IMR-90 (cell line): ENCODE data around the gene KLHL8. TPM values are rescaled to one million over a fixed set of nuclear protein-coding genes. Genes with fewer than 3 reads are reported as not detected.

Experiments used
- ATAC-seq: fragments of 200-7000 bp; cut with Tn5 transposase; 2 replicates; pipeline ENCODE4 v1.9.1; 2020; ENCODE audit warnings: low read depth, mild to moderate bottlenecking, moderate library complexity
- BruUV-seq: library from RNA; stranded (reverse); fragments of 400-500 nt; replicated peaks from 2 replicates; lab custom pipeline; 2021; lab: Mats Ljungman, UMichigan
- CTCF ChIA-PET: fragments of 300-600 bp; formaldehyde crosslinking; extraction: SDS; loops from one replicate; lab custom pipeline; 2021; ENCODE audit warnings: antibody characterized with exemption; lab: Yijun Ruan, JAX
- POLR2A ChIA-PET: fragments of 300-600 bp; sonication (Branson Sonifier 250); formaldehyde crosslinking; loops from one replicate; lab custom pipeline; 2022; ENCODE audit warnings: antibody characterized with exemption; ENCODE audit not compliant: unreplicated experiment; lab: Charles Lee
- DNase-seq: peaks from one replicate; pipeline ENCODE4 v3.0.0; 2013
- H2AFZ ChIP-seq: replicated peaks from 2 replicates; pipeline ENCODE3; 2013; ENCODE audit warnings: low read length, mild to moderate bottlenecking; ENCODE audit not compliant: poor library complexity
- H2AK5ac ChIP-seq: 2 replicates; pipeline ENCODE4 v1.6.1; 2013; ENCODE audit warnings: low read depth, low read length, inconsistent platforms
- H2AK9ac ChIP-seq: replicated peaks from 2 replicates; pipeline ENCODE3; 2013; ENCODE audit warnings: mild to moderate bottlenecking, low read depth, low read length, moderate library complexity; ENCODE audit not compliant: poor library complexity
- H2BK120ac ChIP-seq: 2 replicates; pipeline ENCODE4 v1.6.1; 2013; ENCODE audit warnings: low read depth, low read length, inconsistent platforms
- H2BK15ac ChIP-seq: 3 replicates; pipeline ENCODE4 v1.6.1; 2013; ENCODE audit warnings: low read depth, low read length, inconsistent platforms
- H2BK20ac ChIP-seq: 2 replicates; pipeline ENCODE4 v1.6.1; 2013; ENCODE audit warnings: low read depth, mild to moderate bottlenecking, inconsistent platforms, low read length, moderate library complexity
- H2BK5ac ChIP-seq: 2 replicates; pipeline ENCODE4 v1.6.1; 2013; ENCODE audit warnings: mild to moderate bottlenecking, low read depth, low read length, inconsistent platforms; ENCODE audit not compliant: poor library complexity, severe bottlenecking
- H3K14ac ChIP-seq: replicated peaks from 2 replicates; pipeline ENCODE4 v1.6.1; 2013; ENCODE audit warnings: low read depth, low read length, inconsistent platforms
- H3K18ac ChIP-seq: 2 replicates; pipeline ENCODE4 v1.6.1; 2013; ENCODE audit warnings: low read depth, low read length, control low read depth
- H3K23ac ChIP-seq: 2 replicates; pipeline ENCODE4 v1.6.1; 2013; ENCODE audit warnings: low read depth, low read length, inconsistent platforms
- H3K27ac ChIP-seq: 2 replicates; pipeline ENCODE4 v1.5.1; 2013; ENCODE audit warnings: mild to moderate bottlenecking, control low read depth, low read length; ENCODE audit not compliant: insufficient read depth
- H3K27me3 ChIP-seq: 2 replicates; pipeline ENCODE4 v1.6.1; 2013; ENCODE audit warnings: low read length; ENCODE audit not compliant: control insufficient read depth, insufficient read depth
- H3K36me3 ChIP-seq: 2 replicates; pipeline ENCODE4 v1.6.1; 2013; ENCODE audit warnings: low read length, mixed read lengths; ENCODE audit not compliant: control insufficient read depth, insufficient read depth
- H3K4ac ChIP-seq: 2 replicates; pipeline ENCODE4 v1.6.1; 2013; ENCODE audit warnings: low read depth, low read length, inconsistent platforms
- H3K4me1 ChIP-seq: 2 replicates; pipeline ENCODE4 v1.6.1; 2013; ENCODE audit warnings: low read length, mixed read lengths; ENCODE audit not compliant: control insufficient read depth, insufficient read depth
- H3K4me2 ChIP-seq: 2 replicates; pipeline ENCODE4 v1.6.1; 2013; ENCODE audit warnings: low read depth, mild to moderate bottlenecking, control low read depth, low read length, moderate library complexity
- H3K4me3 ChIP-seq: 2 replicates; pipeline ENCODE4 v1.5.1; 2013; ENCODE audit warnings: low read depth, mild to moderate bottlenecking, control low read depth, low read length, moderate library complexity; ENCODE audit not compliant: insufficient read depth
- H3K56ac ChIP-seq: 2 replicates; pipeline ENCODE4 v1.6.1; 2013; ENCODE audit warnings: low read length, inconsistent platforms; ENCODE audit not compliant: insufficient read depth; ENCODE audit errors: extremely low read depth
- H3K79me1 ChIP-seq, 2 experiments: 2 replicates each; pipeline ENCODE4 v1.6.1; 2013; ENCODE audit warnings: low read length in 2 of 2, inconsistent platforms in 1 of 2, low read depth in 1 of 2
- H3K9ac ChIP-seq: 2 replicates; pipeline ENCODE4 v1.6.1; 2013; ENCODE audit warnings: low read depth, low read length, control low read depth
- H3K9me1 ChIP-seq: 2 replicates; pipeline ENCODE4 v1.6.1; 2013; ENCODE audit warnings: low read length, inconsistent platforms; ENCODE audit not compliant: insufficient read depth
- H3K9me3 ChIP-seq: 2 replicates; pipeline ENCODE4 v1.6.1; 2013; ENCODE audit warnings: low read length; ENCODE audit not compliant: control insufficient read depth, insufficient read depth
- H4K20me1 ChIP-seq: 2 replicates; pipeline ENCODE4 v1.6.1; 2013; ENCODE audit warnings: low read length, inconsistent platforms; ENCODE audit not compliant: insufficient read depth
- H4K5ac ChIP-seq: 2 replicates; pipeline ENCODE4 v1.6.1; 2013; ENCODE audit warnings: mild to moderate bottlenecking, low read depth, low read length, control low read depth
- H4K8ac ChIP-seq, 2 experiments: 2 replicates each; pipeline ENCODE4 v1.6.1; 2013; ENCODE audit warnings: low read depth in 2 of 2, low read length in 2 of 2, control low read depth in 1 of 2, inconsistent platforms in 1 of 2
- H4K91ac ChIP-seq: 2 replicates; pipeline ENCODE4 v1.6.1; 2013; ENCODE audit warnings: low read depth, low read length, inconsistent platforms; ENCODE audit not compliant: insufficient read depth
- BHLHE40 ChIP-seq: fragments of 150-350 bp; IDR thresholded peaks from 2 replicates; pipeline ENCODE4 v1.6.1; 2016; ENCODE audit warnings: mild to moderate bottlenecking, low read depth, low read length
- CEBPB ChIP-seq: IDR thresholded peaks from 2 replicates; pipeline ENCODE4 v1.6.1; 2012; ENCODE audit warnings: low read depth, low read length, improper control_type of control experiment
- CHD1 ChIP-seq: IDR thresholded peaks from 2 replicates; pipeline ENCODE4 v1.6.1; 2012; ENCODE audit warnings: low read depth, low read length, improper control_type of control experiment
- FOS ChIP-seq: fragments of 150-350 bp; IDR thresholded peaks from 2 replicates; pipeline ENCODE4 v1.6.1; 2016; ENCODE audit warnings: low read depth, low read length
- MAFK ChIP-seq: IDR thresholded peaks from 2 replicates; pipeline ENCODE4 v1.6.1; 2012; ENCODE audit warnings: low read depth, low read length, improper control_type of control experiment
- NFE2L2 ChIP-seq: fragments of 150-350 bp; IDR thresholded peaks from 2 replicates; pipeline ENCODE4 v1.6.1; 2016; ENCODE audit warnings: low read depth, mild to moderate bottlenecking, low read length
- POLR2A ChIP-seq: IDR thresholded peaks from 2 replicates; pipeline ENCODE4 v1.6.1; 2012; ENCODE audit warnings: mild to moderate bottlenecking, low read depth, low read length
- RCOR1 ChIP-seq: IDR thresholded peaks from 2 replicates; pipeline ENCODE4 v1.6.1; 2012; ENCODE audit warnings: mild to moderate bottlenecking, low read length, improper control_type of control experiment; ENCODE audit not compliant: insufficient replicate concordance
- RFX5 ChIP-seq: IDR thresholded peaks from 2 replicates; pipeline ENCODE4 v1.8.0; 2012; ENCODE audit warnings: low read depth, mild to moderate bottlenecking, low read length, moderate library complexity
- SMC3 ChIP-seq: fragments of 150-350 bp; IDR thresholded peaks from 2 replicates; pipeline ENCODE4 v1.6.1; 2016; ENCODE audit warnings: low read depth, mild to moderate bottlenecking, antibody characterized with exemption, low read length, moderate library complexity
- WGBS, 2 experiments: methylation state at CpG; one replicate each; pipeline versions ENCODE4 v1.1.5 to v1.1.7; 2013; ENCODE audit warnings: missing lambda C conversion rate in 2 of 2; ENCODE audit not compliant: insufficient read length in 1 of 2; ENCODE audit errors: extremely low coverage in 2 of 2; 5-methylcytosine and 5-hydroxymethylcytosine counted together
- dilution Hi-C: fragments of 300-500 bp; cut with HindIII; formaldehyde crosslinking; loops from one replicate; pipeline ENCODE4 v1.14.3; 2018; ENCODE audit warnings: low sequenced_read_pairs; ENCODE audit not compliant: unreplicated experiment
- in situ Hi-C: fragments of 300-500 bp; cut with MboI; formaldehyde crosslinking; loops from 3 replicates; pipeline ENCODE4 v1.14.3; 2019; ENCODE audit warnings: low sequenced_read_pairs, inconsistent platforms, mixed read lengths
- intact Hi-C: fragments of 100-400 bp; cut with micrococcal nuclease; formaldehyde crosslinking; loops from 2 replicates; pipeline ENCODE4 v1.10.0; 2022
- polyA plus RNA-seq, 3 experiments: library from polyadenylated mRNA; depleted of rRNA; stranded (reverse); fragments of >200 nt; gene quantifications; 2 replicates each; pipeline ENCODE4 v1.2.3, GENCODE V29; 2012; ENCODE audit warnings: low replicate concordance in 1 of 3
- total RNA-seq: library from RNA; depleted of rRNA; stranded (reverse); fragments of >200 nt; gene quantifications from 2 replicates; pipeline ENCODE4 v1.2.3, GENCODE V29; 2012
- TF ChIP-seq, protein P1 (sequence below): fragments of 150-350 bp; IDR thresholded peaks from 2 replicates; pipeline ENCODE4 v1.6.1; 2017; ENCODE audit warnings: mild to moderate bottlenecking, antibody characterized with exemption, low read length, low read depth
- TF ChIP-seq, protein P2 (sequence below): conservative IDR thresholded peaks from 2 replicates; pipeline ENCODE4 v1.5.1; 2012; ENCODE audit warnings: mild to moderate bottlenecking, low read depth, low read length, improper control_type of control experiment

Gene KLHL8
- total and polyA plus RNA-seq, 2 of the 4 experiments (the other 2 are of a cell fraction): 3.1 to 9.5 TPM

DNA sequence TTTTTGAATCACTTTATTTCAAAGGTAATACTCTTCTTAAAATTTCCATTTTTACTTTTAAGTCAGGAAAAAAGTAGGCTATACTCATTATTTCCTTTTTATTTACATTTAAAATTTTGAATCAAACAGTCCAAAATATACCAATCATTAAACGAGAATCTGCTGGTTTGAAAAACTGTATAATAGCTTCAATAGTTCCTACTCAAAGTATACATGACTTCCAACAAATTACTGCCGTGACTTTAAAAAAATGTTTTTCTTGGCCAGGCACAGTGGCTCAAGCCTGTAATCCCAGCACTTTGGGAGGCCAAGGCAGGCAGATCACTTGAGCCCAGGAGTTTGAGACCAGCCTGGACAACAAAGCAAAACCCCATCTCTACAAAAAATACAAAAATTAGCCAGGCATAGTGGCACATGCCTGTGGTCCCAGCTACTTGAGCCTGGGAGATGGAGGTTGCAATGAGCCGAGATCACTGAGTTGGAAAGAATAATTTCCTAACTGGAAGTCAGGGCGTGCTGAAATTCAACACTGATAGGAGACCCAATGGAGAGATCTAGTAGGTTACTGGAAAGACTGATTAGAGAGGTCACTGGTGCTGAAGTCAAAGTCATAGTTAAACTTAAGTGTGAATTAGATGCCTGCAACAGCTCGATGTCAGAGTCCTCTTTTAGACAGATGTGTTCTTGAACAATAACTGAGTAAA lies 9.0 kb downstream of the KLHL8 start:
- Histone ChIP-seq H3K4me1 (peaks cover 7% of the 10 kb centered on the region), H4K20me1 (no peaks in the 10 kb centered on the region; the same call in 1 of the 2 replicates), H3K36me3 (no peaks in the 10 kb centered on the region), H4K8ac (no peak overlapping the region), H3K18ac (no peak overlapping the region), H3K27me3 (no peaks in the 10 kb centered on the region), H3K4ac (no peak overlapping the region), H3K56ac (no peak overlapping the region), H3K4me3 (no peak overlapping the region), H3K9me1 (peaks cover 4% of the 10 kb centered on the region; the same call in 1 of the 2 replicates), H3K14ac (no peak overlapping the region), H2BK120ac (no peak overlapping the region), H2AFZ (no peak overlapping the region), H2BK20ac (no peak overlapping the region), H3K27ac (no peak overlapping the region), H3K23ac (0 out of 2 replicates have a peak overlapping the region, but pooled peaks have one; percentile 65), H2BK15ac (no peak overlapping the region), H3K4me2 (no peak overlapping the region), H3K79me1 (peaks cover 34 to 37% of the 10 kb centered on the region in 2 experiments), H4K5ac (no peak overlapping the region), H2AK5ac (no peak overlapping the region), H2BK5ac (no peak overlapping the region), H4K91ac (no peak overlapping the region), H2AK9ac (no peak overlapping the region), H3K9me3 (no peaks in the 10 kb centered on the region), H3K9ac (no peak overlapping the region)
- DNase-seq: no peak
- 100% methylated on average over 1 of the region's 5 CpGs; no CpG with 5 or more reads in 1 of the 2 experiments for WGBS, 2 experiments
- CTCF ChIA-PET: no interaction called here
- dilution Hi-C loops: no loop called here
- ATAC-seq: no peak
- in situ Hi-C loops: no loop called here
- intact Hi-C loops: loop anchor here (5.0 kb wide), 1 partner anchor 34 kb away; no protein-coding TSS in a partner anchor
- POLR2A ChIA-PET: no interaction called here
- TF ChIP-seq FOS (no peak), RFX5 (no peak), MAFK (no peak), RCOR1 (no peak), POLR2A (no peak), CHD1 (no peak), CEBPB (no peak), BHLHE40 (no peak), SMC3 (no peak), NFE2L2 (no peak)
- TF ChIP-seq, protein P1, sequence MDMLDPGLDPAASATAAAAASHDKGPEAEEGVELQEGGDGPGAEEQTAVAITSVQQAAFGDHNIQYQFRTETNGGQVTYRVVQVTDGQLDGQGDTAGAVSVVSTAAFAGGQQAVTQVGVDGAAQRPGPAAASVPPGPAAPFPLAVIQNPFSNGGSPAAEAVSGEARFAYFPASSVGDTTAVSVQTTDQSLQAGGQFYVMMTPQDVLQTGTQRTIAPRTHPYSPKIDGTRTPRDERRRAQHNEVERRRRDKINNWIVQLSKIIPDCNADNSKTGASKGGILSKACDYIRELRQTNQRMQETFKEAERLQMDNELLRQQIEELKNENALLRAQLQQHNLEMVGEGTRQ: no peak
- TF ChIP-seq, protein P2, sequence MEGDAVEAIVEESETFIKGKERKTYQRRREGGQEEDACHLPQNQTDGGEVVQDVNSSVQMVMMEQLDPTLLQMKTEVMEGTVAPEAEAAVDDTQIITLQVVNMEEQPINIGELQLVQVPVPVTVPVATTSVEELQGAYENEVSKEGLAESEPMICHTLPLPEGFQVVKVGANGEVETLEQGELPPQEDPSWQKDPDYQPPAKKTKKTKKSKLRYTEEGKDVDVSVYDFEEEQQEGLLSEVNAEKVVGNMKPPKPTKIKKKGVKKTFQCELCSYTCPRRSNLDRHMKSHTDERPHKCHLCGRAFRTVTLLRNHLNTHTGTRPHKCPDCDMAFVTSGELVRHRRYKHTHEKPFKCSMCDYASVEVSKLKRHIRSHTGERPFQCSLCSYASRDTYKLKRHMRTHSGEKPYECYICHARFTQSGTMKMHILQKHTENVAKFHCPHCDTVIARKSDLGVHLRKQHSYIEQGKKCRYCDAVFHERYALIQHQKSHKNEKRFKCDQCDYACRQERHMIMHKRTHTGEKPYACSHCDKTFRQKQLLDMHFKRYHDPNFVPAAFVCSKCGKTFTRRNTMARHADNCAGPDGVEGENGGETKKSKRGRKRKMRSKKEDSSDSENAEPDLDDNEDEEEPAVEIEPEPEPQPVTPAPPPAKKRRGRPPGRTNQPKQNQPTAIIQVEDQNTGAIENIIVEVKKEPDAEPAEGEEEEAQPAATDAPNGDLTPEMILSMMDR: no peak
- BruUV-seq: no TSS peak
